Stimulated activated CD8-positive, alpha-beta memory T cell treated with anti-CD3 and anti-CD28 coated beads, Interleukin-4, amount 100 ng/mL, for 24 hours (primary cell): Measurements from ENCODE around the gene ZNF32.
A peak's percentile ranks its signal among the peaks of the same experiment; 100 is the strongest.

ENCODE experiments used
- DNase-seq: peaks from one replicate; pipeline ENCODE4 v3.0.0-alpha.2; 2020; ENCODE audit warnings: low read depth

The ZNF32 gene

GRCh38 chr10:43648398-43649184 is at the start of gene ZNF32:
Gene ZNF32, minus strand, starts transcription at chr10:43648881. Its CDS starts 2,748 bp downstream, at chr10:43646133.
- peak; percentile 73 for DNase-seq

GRCh38 chr10:43698156-43698555 is 49.5 kb upstream of the ZNF32 start:
- DNase-seq: no peak

GRCh38 chr10:43696909-43697483 is 48.3 kb upstream of the ZNF32 start:
- DNase-seq: no peak

- no peak for DNase-seq
Measured at GRCh38 chr10:43695730-43696129, 47.0 kb upstream of the ZNF32 start.

GRCh38 chr10:43695321-43695720 is 46.6 kb upstream of the ZNF32 start:
- no peak for DNase-seq

- no peak for DNase-seq
Measured at GRCh38 chr10:43694526-43694925, 45.8 kb upstream of the ZNF32 start.

GRCh38 chr10:43693602-43694001 is 44.9 kb upstream of the ZNF32 start:
- DNase-seq: no peak

GRCh38 chr10:43692051-43692825 is 43.6 kb upstream of the ZNF32 start:
- DNase-seq: no peak

- DNase-seq: no peak
Measured at GRCh38 chr10:43691485-43691884, 42.8 kb upstream of the ZNF32 start.

- DNase-seq: peak; percentile 78
Measured at GRCh38 chr10:43689955-43690771, 41.5 kb upstream of the ZNF32 start.

- DNase-seq: peak; percentile 19
Measured at GRCh38 chr10:43689618-43689954, 40.9 kb upstream of the ZNF32 start.

- no peak for DNase-seq
Measured at GRCh38 chr10:43689007-43689491, 40.4 kb upstream of the ZNF32 start.

- DNase-seq: no peak
Measured at GRCh38 chr10:43688348-43688892, 39.7 kb upstream of the ZNF32 start.

- DNase-seq: no peak
Measured at GRCh38 chr10:43687373-43687772, 38.7 kb upstream of the ZNF32 start.

GRCh38 chr10:43686414-43686813 is 37.7 kb upstream of the ZNF32 start:
- no peak for DNase-seq

GRCh38 chr10:43685744-43686143 is 37.1 kb upstream of the ZNF32 start:
- DNase-seq: no peak

GRCh38 chr10:43684292-43684559 is 35.5 kb upstream of the ZNF32 start:
- DNase-seq: no peak

- DNase-seq: no peak
Measured at GRCh38 chr10:43683451-43684291, 35.0 kb upstream of the ZNF32 start.

GRCh38 chr10:43682956-43683355 is 34.3 kb upstream of the ZNF32 start:
- no peak for DNase-seq

- DNase-seq: no peak
Measured at GRCh38 chr10:43681721-43682120, 33.0 kb upstream of the ZNF32 start.

GRCh38 chr10:43681220-43681619 is 32.5 kb upstream of the ZNF32 start:
- DNase-seq: no peak
